ENCODE data around the gene RXRA.

DNA sequence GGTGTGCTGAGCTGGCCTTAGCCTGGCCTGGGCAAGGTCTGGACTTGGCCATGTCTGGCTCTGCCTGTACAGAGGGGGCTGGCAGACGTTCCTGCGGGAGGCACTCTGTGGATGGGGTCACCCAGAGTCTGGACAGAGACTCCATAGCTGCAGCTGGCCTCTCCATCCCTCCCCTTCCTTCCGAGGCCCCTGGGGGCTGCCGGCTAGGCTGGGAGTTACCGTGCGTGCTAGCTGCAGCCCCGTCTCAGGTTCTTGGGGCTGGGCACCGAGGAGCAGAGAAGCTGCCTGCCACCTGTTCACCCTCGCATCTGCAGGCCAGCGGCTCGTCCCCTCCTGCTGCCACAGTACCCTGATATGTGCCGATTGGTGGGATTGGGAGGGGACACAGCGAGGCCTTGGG lies 63.4 kb downstream of the RXRA start:
- TF ChIP-seq, protein P1, sequence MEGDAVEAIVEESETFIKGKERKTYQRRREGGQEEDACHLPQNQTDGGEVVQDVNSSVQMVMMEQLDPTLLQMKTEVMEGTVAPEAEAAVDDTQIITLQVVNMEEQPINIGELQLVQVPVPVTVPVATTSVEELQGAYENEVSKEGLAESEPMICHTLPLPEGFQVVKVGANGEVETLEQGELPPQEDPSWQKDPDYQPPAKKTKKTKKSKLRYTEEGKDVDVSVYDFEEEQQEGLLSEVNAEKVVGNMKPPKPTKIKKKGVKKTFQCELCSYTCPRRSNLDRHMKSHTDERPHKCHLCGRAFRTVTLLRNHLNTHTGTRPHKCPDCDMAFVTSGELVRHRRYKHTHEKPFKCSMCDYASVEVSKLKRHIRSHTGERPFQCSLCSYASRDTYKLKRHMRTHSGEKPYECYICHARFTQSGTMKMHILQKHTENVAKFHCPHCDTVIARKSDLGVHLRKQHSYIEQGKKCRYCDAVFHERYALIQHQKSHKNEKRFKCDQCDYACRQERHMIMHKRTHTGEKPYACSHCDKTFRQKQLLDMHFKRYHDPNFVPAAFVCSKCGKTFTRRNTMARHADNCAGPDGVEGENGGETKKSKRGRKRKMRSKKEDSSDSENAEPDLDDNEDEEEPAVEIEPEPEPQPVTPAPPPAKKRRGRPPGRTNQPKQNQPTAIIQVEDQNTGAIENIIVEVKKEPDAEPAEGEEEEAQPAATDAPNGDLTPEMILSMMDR (IDR thresholded peaks at IDR 0.05) = no peak
- no peak for TF ChIP-seq POLR2A (IDR thresholded peaks at IDR 0.05)

Data from upper lobe of left lung (tissue), 4 donors.